Activated T-cell treated with anti-CD3 and anti-CD28 coated beads, Interleukin-2, amount 50 U/mL, for 72 hours (primary cell): Measurements from ENCODE around the gene SDC4. TPM values are rescaled to one million over a fixed set of nuclear protein-coding genes. Genes with fewer than 3 reads are reported as not detected.

Source experiments
- ATAC-seq, 2 donors: fragments of 150-1000 bp; cut with Tn5 transposase; replicated peaks in 1 of 2; 2 replicates each; pipeline ENCODE4 v1.10.0; 2021; ENCODE audit warnings: moderate library complexity in 2 of 2, mild to moderate bottlenecking in 1 of 2
- DNase-seq, 2 donors: peaks; one replicate each; pipeline ENCODE4 v3.0.0; 2021 to 2022; ENCODE audit warnings: mixed read lengths in 1 of 2
- H3K27ac Mint-ChIP-seq: one replicate; pipeline ENCODE4 v1.8.0; 2022; ENCODE audit warnings: mild to moderate bottlenecking, moderate library complexity, mixed read lengths
- H3K27me3 Mint-ChIP-seq: one replicate; pipeline ENCODE4 v1.8.0; 2022; ENCODE audit warnings: low read depth, mixed read lengths
- H3K36me3 Mint-ChIP-seq, 2 donors: one replicate each; pipeline ENCODE4 v1.8.0; 2022; ENCODE audit warnings: mixed read lengths in 2 of 2, mild to moderate bottlenecking in 1 of 2; ENCODE audit not compliant: insufficient read depth in 2 of 2
- H3K4me1 Mint-ChIP-seq: one replicate; pipeline ENCODE4 v1.8.0; 2022; ENCODE audit warnings: low read depth, mixed read lengths
- H3K4me3 Mint-ChIP-seq, 2 donors: one replicate each; pipeline ENCODE4 v1.8.0; 2022; ENCODE audit warnings: mild to moderate bottlenecking in 2 of 2, mixed read lengths in 2 of 2, moderate library complexity in 2 of 2
- H3K9me3 Mint-ChIP-seq, 2 donors: one replicate each; pipeline ENCODE4 v1.8.0; 2022; ENCODE audit warnings: mixed read lengths in 2 of 2
- total RNA-seq, 2 donors: library from RNA; stranded (reverse); gene quantifications; one replicate each; pipeline ENCODE4 v1.2.3, GENCODE V29; 2022

Gene SDC4
- total RNA-seq, 2 donors from 2014 or later: 37.7 to 51.1 TPM

DNA sequence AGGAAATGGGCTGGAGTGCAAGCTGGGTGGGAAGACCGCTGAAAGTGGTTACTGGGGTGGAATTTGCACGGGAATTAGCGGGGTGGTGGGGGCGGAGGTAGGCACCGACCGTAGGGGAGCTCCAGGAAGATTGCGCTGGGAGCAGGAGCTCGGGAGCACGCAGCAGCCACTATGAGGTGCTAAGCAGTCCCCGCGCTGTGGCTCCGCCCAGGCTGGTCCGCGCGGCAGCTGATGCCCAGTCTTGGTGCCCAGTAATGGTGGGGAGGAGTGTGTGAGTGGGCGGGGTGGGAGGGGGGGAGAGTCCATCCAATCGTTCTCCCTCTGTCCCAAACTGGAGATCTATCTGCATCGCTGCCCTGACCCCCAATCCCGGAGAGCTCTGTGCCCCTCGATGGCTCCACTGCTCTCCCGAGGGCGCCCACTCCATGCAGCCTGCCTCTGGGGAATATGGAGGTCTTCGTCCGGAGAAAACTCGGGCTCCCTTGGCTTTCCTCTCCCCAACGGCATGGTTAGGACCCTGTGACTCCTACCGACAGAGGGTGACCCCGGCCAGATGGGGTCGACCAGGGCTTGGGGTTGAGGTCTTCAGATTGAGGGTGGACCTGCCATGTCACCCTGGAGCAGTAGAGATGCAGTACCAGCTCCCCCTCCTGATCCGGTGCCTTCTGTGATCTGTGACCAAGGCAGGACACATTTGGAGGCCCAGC is 24.6 kb upstream of the SDC4 start:
- Mint-ChIP-seq H3K27ac (no peak overlapping the region), H3K4me3 (peak overlapping the region; percentile 82 to 84), H3K36me3 (peaks cover 0 to 2% of the 10 kb centered on the region in 2 donors), H3K9me3 (no peaks in the 10 kb centered on the region), H3K4me1 (peaks cover 37% of the 10 kb centered on the region), H3K27me3 (no peaks in the 10 kb centered on the region)
- no peak for ATAC-seq
- no peak for DNase-seq

DNA sequence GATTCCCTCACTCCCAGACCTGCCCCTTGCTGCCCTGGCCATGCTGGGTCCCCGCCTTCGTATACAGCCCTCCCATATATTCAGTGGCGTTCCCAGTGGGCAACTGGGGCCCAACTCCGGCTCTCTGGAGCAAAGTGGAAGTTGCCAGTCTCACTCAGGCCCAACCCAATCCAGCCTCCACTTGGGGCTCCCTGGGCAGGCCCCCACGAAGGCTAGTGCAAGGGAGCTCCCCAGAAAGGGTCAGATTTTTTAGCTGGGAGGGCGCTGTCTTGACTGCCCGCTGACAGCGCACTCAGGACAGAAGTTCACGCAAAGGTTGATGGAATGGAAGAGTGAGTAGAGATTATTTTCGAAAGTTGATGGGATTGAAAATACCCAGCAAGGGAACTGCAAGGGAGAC is 24.0 kb upstream of the SDC4 start:
- peaks cover 0 to 2% of the 10 kb centered on the region in 2 donors for H3K36me3 Mint-ChIP-seq
- H3K27me3 Mint-ChIP-seq: no peaks in the 10 kb centered on the region
- no peaks in the 10 kb centered on the region for H3K9me3 Mint-ChIP-seq
- DNase-seq (no peak), ATAC-seq (no peak)
- peak overlapping the region; percentile 62 to 80 for H3K4me3 Mint-ChIP-seq
- peaks cover 40% of the 10 kb centered on the region for H3K4me1 Mint-ChIP-seq
- no peak overlapping the region for H3K27ac Mint-ChIP-seq

DNA sequence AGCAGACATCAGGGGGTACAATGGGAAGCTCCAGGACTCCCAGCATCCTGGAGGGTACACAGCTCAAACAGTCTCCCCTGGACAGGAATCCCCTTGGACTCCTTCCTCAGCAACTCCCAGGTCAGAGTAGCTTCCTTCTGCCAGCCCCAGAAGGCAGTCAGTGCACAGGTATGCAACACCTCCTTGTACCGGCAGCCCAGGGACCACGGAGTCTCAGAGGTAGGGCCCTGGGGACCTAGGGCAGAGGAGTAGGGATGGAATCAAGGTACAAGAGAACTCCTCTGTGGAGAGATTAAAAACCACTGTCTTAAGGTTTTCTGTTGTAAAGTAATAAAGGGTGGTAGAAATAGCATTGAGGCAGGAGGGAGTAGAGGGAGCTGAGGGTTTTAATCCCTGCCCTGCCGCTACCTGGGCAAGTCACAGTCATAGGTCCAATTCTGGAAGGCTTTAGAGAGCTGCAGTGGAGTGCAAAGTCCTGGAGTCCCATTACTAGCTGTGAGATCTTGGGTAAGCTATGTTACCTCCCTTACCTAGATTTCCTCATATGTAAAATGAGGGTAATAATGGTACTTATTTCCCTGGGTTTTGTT is 22.4 kb upstream of the SDC4 start:
- Mint-ChIP-seq H3K27ac (no peak overlapping the region), H3K4me1 (peaks cover 40% of the 10 kb centered on the region), H3K27me3 (no peaks in the 10 kb centered on the region), H3K36me3 (peaks cover 0 to 2% of the 10 kb centered on the region in 2 donors), H3K4me3 (no peak overlapping the region), H3K9me3 (no peaks in the 10 kb centered on the region)
- ATAC-seq (no peak), DNase-seq (no peak)

DNA sequence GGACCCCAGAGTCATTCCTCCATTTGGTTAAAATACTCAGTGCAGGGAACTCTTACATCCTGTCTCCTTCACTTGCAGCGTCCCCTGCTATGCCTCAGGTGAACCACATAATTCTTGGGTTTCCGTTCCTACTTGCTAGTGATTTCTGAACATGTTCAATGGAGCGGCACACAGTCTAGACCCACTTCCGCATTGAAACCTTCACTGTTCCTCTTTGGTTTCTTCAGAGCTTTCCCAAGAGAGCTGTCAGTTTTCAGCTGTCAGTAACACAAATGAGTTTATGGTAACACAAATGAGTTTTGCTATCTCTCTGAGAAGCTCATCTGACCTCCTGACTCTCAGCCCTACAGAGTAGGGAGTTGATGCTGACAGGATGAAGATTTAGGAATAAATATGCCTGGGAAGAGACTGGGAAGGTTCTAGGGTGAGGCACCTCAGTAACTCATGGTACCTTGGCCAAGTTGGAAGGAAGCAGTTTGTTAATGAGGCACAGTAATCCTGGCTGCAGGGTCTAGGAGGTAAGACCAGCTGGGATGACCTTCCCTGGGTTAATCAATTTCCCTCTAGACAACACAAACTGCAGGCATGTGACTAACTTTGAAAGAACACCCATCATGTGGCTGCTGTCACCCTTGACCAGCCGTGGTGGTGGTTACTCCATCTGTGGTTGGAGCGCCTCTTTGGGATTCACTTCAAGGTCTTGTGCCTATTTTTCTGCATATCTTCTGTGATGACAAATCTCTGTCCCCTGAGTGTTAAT is 20.2 kb upstream of the SDC4 start:
- ATAC-seq (peak; percentile 48 to 64), DNase-seq (peak in 1 of 2 donors; percentile 30)
- Mint-ChIP-seq H3K4me1 (peaks cover 47% of the 10 kb centered on the region), H3K27ac (peak overlapping the region; percentile 41), H3K9me3 (no peaks in the 10 kb centered on the region), H3K4me3 (peak overlapping the region; percentile 14 to 28), H3K27me3 (no peaks in the 10 kb centered on the region), H3K36me3 (peaks cover 0 to 2% of the 10 kb centered on the region in 2 donors)

DNA sequence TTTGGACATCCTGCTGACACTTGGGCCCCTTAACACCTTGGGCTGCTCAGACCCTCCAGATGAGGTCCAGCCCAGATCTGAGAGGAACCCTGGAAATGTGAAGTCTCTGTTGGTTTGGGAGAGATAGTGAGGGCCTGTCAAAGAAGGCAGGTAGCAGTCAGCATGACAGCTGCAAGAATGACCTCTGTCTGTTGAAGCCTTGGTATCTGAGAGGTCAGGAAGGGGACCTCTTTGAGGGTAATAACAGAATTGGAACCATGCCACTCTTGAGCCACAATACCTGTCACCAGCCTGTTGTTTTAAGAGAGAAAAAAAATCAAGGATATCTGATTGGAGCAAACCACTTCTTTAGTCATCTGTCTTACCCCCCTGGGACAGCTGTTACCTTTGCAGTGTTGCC is 18.9 kb upstream of the SDC4 start:
- Mint-ChIP-seq H3K27ac (no peak overlapping the region), H3K4me3 (no peak overlapping the region), H3K27me3 (no peaks in the 10 kb centered on the region), H3K9me3 (no peaks in the 10 kb centered on the region), H3K36me3 (peaks cover 0 to 2% of the 10 kb centered on the region in 2 donors), H3K4me1 (peaks cover 43% of the 10 kb centered on the region)
- ATAC-seq (no peak), DNase-seq (no peak)

DNA sequence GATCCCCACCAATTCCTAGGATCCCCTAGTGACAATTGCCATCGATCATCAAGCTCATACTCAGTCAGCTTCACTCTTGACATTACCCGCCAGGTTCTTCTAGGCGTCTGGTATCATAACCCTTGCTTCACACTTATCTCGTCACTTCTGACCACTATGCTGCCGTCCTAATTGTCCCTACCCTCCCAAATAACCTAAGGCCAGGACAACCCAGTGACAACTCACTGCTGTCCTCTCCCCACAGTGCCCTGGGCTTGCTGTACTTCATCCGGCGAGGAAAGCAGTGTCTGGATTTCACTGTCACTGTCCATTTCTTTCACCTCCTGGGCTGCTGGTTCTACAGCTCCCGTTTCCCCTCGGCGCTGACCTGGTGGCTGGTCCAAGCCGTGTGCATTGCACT is 18.4 kb upstream of the SDC4 start:
- no peaks in the 10 kb centered on the region for H3K27me3 Mint-ChIP-seq
- no peaks in the 10 kb centered on the region for H3K9me3 Mint-ChIP-seq
- H3K4me3 Mint-ChIP-seq: no peak overlapping the region
- no peak overlapping the region for H3K27ac Mint-ChIP-seq
- ATAC-seq: no peak
- peaks cover 0 to 2% of the 10 kb centered on the region in 2 donors for H3K36me3 Mint-ChIP-seq
- DNase-seq: no peak
- H3K4me1 Mint-ChIP-seq: peaks cover 41% of the 10 kb centered on the region

DNA sequence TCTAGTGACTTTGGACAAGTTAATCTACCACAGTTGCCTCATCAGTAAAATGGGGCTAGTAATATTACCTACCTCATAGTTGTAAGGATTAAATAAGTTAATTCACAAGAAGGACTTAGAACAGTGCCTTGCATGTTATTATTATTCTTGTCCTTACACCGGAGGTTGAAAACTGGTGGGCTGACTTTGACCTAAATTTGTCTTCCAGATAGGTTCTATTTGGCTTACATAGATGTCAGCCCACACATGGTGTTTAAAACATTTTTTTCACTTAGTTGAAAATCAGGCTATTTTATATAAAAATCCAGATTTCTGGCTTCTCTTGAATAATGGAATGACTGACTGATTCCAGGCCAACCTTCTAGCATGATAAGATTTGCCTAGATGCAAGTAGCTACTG is 18.0 kb upstream of the SDC4 start:
- Mint-ChIP-seq H3K27ac (no peak overlapping the region), H3K4me3 (no peak overlapping the region), H3K4me1 (peaks cover 41% of the 10 kb centered on the region), H3K27me3 (no peaks in the 10 kb centered on the region), H3K9me3 (no peaks in the 10 kb centered on the region), H3K36me3 (peaks cover 0 to 2% of the 10 kb centered on the region in 2 donors)
- DNase-seq (no peak), ATAC-seq (no peak)

DNA sequence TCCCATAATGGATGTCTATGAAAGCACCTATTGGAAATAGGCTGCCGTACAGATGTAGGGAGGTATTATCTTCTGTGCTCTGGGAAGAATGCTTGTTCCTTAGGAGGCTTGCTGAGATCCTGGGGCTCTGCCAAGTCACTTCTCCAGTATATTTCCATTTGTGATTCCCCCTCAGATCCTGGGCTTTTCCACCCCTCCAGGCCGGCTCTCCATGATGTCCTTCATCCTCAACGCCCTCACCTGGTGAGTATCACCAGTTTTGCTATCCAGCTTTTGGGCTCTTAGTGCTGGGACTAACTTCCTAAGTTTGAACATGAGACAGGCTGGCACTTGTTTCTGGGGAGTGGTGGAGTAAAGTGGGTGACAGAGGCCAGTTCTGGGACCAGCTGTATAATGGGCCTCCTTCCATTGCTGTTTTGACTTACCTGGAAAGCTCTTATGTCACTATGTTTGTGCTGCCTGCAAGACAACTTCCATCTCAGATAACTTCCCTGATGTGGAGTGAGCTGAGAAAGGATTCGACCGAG is 17.3 kb upstream of the SDC4 start:
- peak overlapping the region; percentile 59 for H3K27ac Mint-ChIP-seq
- peaks cover 41% of the 10 kb centered on the region for H3K4me1 Mint-ChIP-seq
- H3K27me3 Mint-ChIP-seq: no peaks in the 10 kb centered on the region
- H3K36me3 Mint-ChIP-seq: peaks cover 0 to 2% of the 10 kb centered on the region in 2 donors
- H3K9me3 Mint-ChIP-seq: no peaks in the 10 kb centered on the region
- peak overlapping the region in 1 of 2 donors; percentile 24 for H3K4me3 Mint-ChIP-seq
- DNase-seq (no peak), ATAC-seq (no peak)

DNA sequence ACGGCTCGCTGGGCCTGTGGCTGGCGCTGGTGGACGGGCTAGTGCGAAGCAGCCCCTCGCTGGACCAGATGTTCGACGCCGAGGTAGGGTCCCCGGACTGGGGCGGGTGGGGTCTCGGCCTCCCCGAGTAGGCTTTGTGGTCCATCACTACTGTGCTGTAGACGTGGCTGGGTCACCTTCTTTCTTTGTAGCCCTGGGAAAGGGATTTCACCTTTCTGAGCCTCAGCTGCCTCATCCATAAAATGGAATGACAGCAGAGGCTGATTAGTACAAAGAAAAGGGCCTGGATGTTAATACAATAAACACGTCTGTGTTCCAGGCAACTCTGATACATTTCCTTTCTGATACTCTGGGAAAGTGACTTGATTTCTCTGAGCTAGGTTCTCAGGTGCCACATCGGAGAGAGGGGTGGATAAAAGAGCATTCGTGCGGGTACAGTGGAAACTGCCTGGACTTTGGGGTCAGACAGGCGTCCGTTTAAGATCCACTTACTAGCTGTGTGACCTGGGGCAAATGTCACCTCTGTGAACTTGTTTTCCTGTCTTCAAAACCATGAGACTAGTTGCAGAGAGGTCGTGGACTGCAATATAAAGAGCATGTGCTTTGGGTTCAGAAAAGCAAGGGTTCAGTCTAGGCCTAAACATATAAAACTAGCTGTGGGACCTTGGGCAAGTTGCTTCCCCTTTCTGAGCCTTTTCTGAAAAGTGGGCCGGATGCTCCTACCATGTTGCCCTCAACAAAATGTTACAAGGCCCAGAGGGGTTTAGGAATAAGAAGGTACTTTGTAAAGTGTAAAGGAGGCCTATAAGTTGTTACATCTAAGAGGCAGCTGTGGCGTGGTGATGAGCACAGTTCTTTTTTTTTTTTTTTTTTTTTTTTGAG is 15.6 kb upstream of the SDC4 start:
- Mint-ChIP-seq H3K9me3 (no peaks in the 10 kb centered on the region), H3K27me3 (no peaks in the 10 kb centered on the region), H3K27ac (peak overlapping the region; percentile 31), H3K4me3 (peak overlapping the region; percentile 91 to 95), H3K36me3 (peaks cover 0 to 2% of the 10 kb centered on the region in 2 donors), H3K4me1 (peaks cover 46% of the 10 kb centered on the region)
- ATAC-seq (no peak), DNase-seq (no peak)

DNA sequence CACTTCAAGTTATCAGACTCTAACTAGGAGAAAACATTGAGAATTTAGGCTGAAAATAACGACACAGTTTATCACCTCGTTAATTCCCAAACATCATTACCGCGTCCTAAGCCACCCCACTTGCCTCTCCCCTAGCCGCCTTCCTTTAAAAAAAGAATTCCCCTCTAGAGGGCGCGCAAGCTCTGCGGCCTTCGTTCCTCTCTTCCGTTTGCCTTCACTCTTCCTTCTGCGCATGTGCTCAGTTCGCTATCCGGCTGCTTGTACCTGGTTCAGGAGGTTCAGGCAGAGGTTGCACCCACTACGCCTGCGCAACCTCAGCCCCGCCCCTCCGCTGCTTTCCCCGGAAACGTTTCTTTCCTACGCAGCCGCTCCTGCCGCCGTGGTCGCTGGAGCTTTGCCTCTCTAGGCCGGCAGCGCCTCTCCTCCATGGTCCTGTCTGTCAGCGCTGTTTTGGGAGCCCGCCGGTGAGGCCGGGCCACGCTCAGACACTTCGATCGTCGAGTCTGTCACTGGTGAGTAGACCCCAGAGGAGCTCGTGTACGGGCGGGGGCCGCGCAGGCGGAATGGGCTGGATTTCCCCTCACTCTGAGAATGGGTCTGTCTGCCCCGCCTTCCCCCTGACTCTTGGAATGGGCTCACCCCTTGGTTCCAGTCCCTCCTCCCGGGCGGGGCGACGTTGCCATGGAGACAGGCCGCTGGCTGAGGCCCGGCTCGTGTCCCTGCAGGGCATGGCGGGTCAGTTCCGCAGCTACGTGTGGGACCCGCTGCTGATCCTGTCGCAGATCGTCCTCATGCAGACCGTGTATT is 14.8 kb upstream of the SDC4 start, which contains the start of gene SYS1:
TSS of gene SYS1 (plus strand) at position 353 of the 807 bp plus-strand sequence. CDS start at position 729, 376 bp downstream.
- no peaks in the 10 kb centered on the region for H3K9me3 Mint-ChIP-seq
- H3K27ac Mint-ChIP-seq: peak within 1 kb of the TSS; percentile 95
- DNase-seq (peak; percentile 98 to 99), ATAC-seq (peak; percentile 86 to 88)
- peak within 1 kb of the TSS; percentile 91 to 95 for H3K4me3 Mint-ChIP-seq
- peaks cover 46% of the 10 kb centered on the region for H3K4me1 Mint-ChIP-seq
- no peaks in the 10 kb centered on the region for H3K27me3 Mint-ChIP-seq
- peaks cover 0 to 2% of the 10 kb centered on the region in 2 donors for H3K36me3 Mint-ChIP-seq

DNA sequence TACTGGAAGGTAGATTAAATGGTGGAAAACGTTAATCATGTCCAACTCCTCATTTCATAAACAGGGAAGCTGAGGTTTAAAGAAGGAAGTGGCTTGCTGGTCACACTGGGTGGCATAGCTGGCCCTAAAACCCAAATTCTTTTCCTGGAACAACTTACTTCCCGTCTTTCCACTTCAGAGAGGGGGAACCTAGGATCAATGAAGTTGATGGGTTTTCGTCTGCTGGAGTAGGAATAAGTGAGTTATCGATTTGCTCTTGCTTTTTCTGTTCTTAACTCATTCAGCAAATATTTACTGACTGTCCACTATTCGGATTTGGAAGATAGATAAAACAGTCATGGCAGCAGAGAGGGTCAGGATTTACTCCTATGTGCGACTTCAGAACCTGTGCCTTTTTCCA is 13.6 kb upstream of the SDC4 start:
- no peak overlapping the region for H3K27ac Mint-ChIP-seq
- peaks cover 52% of the 10 kb centered on the region for H3K4me1 Mint-ChIP-seq
- H3K36me3 Mint-ChIP-seq: no peaks in the 10 kb centered on the region
- H3K27me3 Mint-ChIP-seq: no peaks in the 10 kb centered on the region
- no peak overlapping the region for H3K4me3 Mint-ChIP-seq
- ATAC-seq (no peak), DNase-seq (no peak)
- no peaks in the 10 kb centered on the region for H3K9me3 Mint-ChIP-seq
